AG09319 (cell line): ENCODE measurements around the gene CADM2.

Source experiments
- DNase-seq: peaks from one replicate; pipeline ENCODE4 v3.0.0-alpha.2; 2010; ENCODE audit warnings: low read depth; ENCODE audit errors: extremely low read depth
- TF ChIP-seq, protein P1 (sequence below): IDR thresholded peaks from 2 replicates; pipeline ENCODE4 v1.5.1; 2011; ENCODE audit warnings: low read depth, mild to moderate bottlenecking, inconsistent platforms, low read length, moderate library complexity

Gene CADM2

DNA sequence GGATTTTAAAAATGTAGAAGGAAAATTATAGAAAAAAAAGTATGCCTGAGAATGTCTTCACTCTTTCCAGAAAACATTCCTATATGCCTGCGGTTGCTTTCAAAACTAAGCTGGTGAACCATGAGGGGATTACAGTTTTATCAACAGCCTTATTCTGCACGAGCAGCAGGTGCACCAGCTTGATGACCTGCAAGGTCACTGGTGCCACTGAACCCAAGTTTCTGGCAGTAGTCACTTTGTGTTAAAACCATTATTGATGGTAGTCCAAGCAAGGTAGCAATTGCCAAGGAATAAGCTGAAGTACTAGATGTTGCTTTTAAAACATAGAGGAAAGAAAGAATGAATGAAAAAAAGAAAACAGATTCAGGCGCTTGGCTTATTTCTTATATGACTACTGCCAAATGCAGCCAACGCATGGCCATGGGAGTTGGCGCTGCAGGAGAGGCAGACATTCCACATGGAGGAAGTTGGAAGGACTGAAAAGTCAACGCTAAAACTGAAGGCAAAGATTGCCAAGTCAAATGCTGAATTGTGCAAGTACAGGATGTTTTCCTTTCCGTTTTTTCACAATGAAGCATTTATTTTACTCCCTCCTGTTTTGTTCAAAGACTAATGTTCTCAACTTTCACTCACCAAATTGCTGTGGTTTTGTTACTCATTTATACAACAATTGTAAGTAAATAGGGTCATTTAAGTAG lies 601.4 kb downstream of the CADM2 start:
- TF ChIP-seq, protein P1, sequence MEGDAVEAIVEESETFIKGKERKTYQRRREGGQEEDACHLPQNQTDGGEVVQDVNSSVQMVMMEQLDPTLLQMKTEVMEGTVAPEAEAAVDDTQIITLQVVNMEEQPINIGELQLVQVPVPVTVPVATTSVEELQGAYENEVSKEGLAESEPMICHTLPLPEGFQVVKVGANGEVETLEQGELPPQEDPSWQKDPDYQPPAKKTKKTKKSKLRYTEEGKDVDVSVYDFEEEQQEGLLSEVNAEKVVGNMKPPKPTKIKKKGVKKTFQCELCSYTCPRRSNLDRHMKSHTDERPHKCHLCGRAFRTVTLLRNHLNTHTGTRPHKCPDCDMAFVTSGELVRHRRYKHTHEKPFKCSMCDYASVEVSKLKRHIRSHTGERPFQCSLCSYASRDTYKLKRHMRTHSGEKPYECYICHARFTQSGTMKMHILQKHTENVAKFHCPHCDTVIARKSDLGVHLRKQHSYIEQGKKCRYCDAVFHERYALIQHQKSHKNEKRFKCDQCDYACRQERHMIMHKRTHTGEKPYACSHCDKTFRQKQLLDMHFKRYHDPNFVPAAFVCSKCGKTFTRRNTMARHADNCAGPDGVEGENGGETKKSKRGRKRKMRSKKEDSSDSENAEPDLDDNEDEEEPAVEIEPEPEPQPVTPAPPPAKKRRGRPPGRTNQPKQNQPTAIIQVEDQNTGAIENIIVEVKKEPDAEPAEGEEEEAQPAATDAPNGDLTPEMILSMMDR = no peak
- DNase-seq = no peak

DNA sequence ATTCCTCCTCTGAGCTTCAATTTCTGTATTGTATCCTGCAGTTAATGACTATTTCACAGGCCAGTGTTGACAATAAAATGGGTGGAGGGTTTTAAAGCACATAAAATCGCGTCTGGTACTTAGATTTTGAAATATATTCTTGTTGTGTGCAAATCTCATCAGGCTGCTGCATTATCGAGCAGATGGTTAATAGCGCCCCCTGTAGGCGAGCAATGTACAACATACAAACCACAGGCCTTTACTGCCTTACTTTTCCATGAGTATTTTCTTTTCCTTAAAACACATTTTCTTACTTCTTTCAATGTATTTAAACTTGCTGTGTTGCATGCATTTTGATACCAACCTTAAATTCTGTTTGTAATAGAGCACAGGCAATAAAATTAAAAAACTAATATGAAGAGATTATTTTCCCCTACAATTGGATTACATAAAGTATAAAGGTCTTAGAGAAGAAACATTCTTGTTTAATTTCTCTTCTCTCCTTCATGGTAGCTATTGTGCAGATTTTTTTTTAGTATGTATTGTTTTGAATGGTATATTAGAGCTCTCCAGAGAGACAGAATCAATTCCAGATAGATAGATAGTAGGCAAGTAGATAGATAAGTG lies 608.4 kb downstream of the CADM2 start:
- TF ChIP-seq, protein P1 = peak; percentile 10; the same call in 1 of the 2 replicates
- DNase-seq = no peak

DNA sequence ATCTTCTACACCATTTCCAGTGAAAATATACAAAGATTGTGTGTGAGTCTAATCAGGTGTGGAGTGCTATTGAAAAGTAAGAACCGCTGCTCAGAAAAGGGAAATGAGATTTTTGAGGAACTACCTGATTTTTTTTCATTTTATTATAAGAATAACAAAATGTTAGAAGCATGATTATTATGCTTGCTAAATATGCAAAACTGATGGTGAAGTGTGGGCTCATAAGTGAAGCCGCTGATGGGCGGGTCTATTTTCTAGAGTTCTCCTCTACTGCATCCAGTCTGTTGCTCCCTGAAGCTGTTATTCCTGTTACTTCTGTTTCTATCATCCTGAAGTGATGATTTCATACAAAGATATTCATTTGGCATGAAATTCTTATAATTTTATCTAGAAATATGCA lies 612.0 kb downstream of the CADM2 start:
- TF ChIP-seq, protein P1 = no peak
- DNase-seq = no peak

DNA sequence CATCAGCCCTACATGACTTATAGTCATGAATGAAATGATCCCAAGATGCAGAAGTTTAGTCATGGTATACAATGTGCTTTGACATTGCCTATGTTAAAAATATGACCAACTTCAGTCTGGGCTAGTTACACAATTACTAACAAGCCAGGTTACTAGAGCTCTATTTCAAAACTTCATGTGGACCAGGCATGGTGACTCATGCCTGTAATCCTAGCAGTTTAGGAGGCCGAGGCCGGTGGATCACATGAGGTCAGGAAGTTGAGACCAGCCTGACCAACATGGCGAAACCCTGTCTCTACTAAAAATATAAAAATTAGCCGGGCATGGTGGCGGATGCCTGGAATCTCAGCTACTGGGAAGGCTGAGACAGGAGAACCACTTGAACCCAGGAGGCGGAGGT lies 613.0 kb downstream of the CADM2 start:
- TF ChIP-seq, protein P1 = no peak
- no peak for DNase-seq

DNA sequence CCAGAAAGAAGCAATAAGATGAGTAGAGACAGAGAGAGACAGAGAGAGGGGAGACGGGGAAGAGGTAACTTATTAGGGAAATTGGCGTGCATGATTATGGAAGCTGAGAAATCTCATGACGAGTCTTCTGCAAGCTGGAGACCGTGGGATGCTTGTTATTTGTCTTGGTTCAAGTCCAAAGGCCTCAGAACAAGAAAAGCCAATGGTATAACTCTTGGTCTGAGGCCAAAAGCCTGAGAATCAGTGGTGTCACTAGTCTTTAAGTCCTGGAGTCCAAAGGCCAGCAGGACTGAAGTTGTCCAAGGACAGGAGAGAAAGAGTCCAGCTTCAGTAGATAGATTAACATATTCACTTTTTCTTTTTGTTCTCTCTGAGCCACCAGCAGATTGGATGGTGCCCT lies 613.6 kb downstream of the CADM2 start:
- DNase-seq = no peak

DNA sequence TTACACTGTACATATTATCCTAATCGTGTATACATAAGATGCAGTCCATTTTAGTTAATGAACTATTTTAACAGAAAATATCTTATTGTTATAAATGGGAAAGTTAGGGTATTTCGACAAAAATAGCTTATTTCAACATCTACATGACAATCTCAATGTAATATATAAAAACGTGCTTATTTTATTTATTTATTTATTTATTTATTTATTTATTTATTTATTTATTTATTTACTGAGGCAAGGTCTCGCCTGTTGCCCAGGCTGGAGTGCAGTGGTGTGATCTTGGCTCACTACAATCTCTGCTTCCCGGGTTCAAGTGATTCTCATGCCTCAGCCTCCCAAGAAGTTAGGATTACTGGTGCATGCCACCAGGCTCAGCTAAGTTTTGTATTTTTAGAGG lies 614.2 kb downstream of the CADM2 start:
- DNase-seq = no peak
- TF ChIP-seq, protein P1 = no peak

More for the DNA sequence above, 613.6 kb downstream of the CADM2 start:
- TF ChIP-seq, protein P1 = no peak

DNA sequence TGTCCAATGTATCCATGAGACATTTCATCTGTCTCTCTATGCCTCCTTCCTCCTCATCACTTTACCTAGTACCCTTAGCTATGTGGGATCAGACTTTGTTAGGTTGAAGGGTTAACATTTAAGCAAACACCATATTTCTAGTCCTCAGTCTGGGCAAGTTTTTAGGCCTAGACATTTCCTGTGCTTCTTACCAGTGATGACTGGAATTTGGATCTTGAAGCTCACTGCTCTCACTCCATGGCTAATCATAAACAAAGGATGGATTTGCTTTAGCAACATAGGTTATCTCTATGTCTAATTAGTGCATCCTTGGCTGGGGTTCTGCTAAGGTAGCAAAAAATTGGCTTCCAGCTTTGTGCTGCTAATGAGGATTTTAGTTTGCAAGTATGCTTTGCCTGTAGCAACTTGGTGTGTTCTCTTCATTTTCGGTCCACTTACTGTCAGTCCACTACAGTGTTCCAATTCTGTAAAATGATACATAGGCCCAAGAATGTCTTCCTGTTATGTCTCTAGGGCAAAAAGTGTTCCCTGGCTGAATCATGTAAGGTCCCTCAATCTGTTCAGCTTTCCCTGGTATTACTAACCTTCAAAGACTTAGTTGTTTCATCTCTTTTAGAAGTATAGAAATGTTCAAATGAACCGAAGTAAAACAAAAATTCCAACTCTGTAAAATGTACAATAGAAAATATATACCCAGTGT lies 615.4 kb downstream of the CADM2 start:
- TF ChIP-seq, protein P1 = no peak
- no peak for DNase-seq
